Transverse colon (tissue), 4 donors: ENCODE results near the gene AGAP1. TPM values are rescaled to one million over a fixed set of nuclear protein-coding genes. Genes with fewer than 3 reads are reported as not detected.

Source experiments
- DNase-seq: peaks from one replicate; pipeline ENCODE4 v3.0.0-alpha.2; 2019
- H3K27ac ChIP-seq, 4 donors: fragments of 200-600 bp; sonication (generic); 2 replicates each; pipeline ENCODE4 v1.5.1; 2016 to 2018; ENCODE audit warnings: inconsistent platforms in 4 of 4
- H3K27me3 ChIP-seq: fragments of 200-600 bp; sonication (generic); 2 replicates; pipeline ENCODE4 v1.5.1; 2017; ENCODE audit warnings: inconsistent platforms
- H3K36me3 ChIP-seq, 4 donors: fragments of 200-600 bp; sonication (generic); 2 replicates each; pipeline ENCODE4 v1.5.1; 2017 to 2019; ENCODE audit warnings: inconsistent platforms in 4 of 4
- H3K4me1 ChIP-seq, 4 donors: fragments of 200-600 bp; sonication (generic); 2 replicates each; pipeline ENCODE4 v1.5.1; 2017 to 2020; ENCODE audit warnings: inconsistent platforms in 4 of 4
- H3K4me3 ChIP-seq, 4 donors: fragments of 200-600 bp; sonication (generic); 1 replicate in 1 of 4; 2 replicates in 3 of 4; pipeline versions ENCODE4 v1.5.1 to v1.6.1; 2017 to 2019; ENCODE audit warnings: inconsistent platforms in 4 of 4
- H3K9me3 ChIP-seq, 2 donors: fragments of 200-600 bp; sonication (generic); 2 replicates each; pipeline ENCODE4 v1.5.1; 2017 to 2019; ENCODE audit warnings: inconsistent platforms in 2 of 2
- CTCF ChIP-seq, 5 experiments: fragments of 200-600 bp in 3 of 5; fragments of 450-650 bp in 2 of 5; sonication (generic) in 3 of 5; IDR thresholded peaks; 1 replicate in 2 of 5; 2 replicates in 3 of 5; pipeline ENCODE4 v1.5.1; 2016 to 2017; ENCODE audit warnings: antibody characterized with exemption in 5 of 5, inconsistent platforms in 3 of 5, mild to moderate bottlenecking in 2 of 5, moderate library complexity in 1 of 5
- EP300 ChIP-seq: sonication (generic); formaldehyde crosslinking; IDR thresholded peaks from one replicate; pipeline ENCODE4 v1.6.1; 2017; ENCODE audit warnings: antibody characterized with exemption, low read depth
- POLR2A ChIP-seq: fragments of 450-650 bp; IDR thresholded peaks from one replicate; pipeline ENCODE4 v1.6.1; 2016; ENCODE audit warnings: antibody characterized with exemption, mild to moderate bottlenecking, moderate library complexity
- POLR2AphosphoS5 ChIP-seq, 3 donors: sonication (generic); formaldehyde crosslinking; IDR thresholded peaks; one replicate each; pipeline ENCODE4 v1.6.1; 2016; ENCODE audit warnings: antibody characterized with exemption in 3 of 3
- WGBS, 2 donors: methylation state at CpG; one replicate each; pipeline ENCODE4 v1.1.5; 2018; ENCODE audit warnings: low coverage in 1 of 2; 5-methylcytosine and 5-hydroxymethylcytosine counted together
- in situ Hi-C, 4 donors: fragments of 200-750 bp; cut with MboI; loops; one replicate each; pipeline versions ENCODE4 v1.15.0 to v1.15.1; 2017; ENCODE audit warnings: low sequenced_read_pairs in 3 of 4, low pct_ligation_motif_present in 1 of 4, low pct_unique_long_range_greater_than_20kb in 1 of 4
- intact Hi-C: fragments of 100-400 bp; cut with DNase I; formaldehyde crosslinking; loops from one replicate; pipeline ENCODE4 v1.15.1; 2023; ENCODE audit warnings: low total_unique reads
- total RNA-seq, 4 donors: library from RNA; depleted of rRNA; stranded (reverse); fragments of >200 nt; gene quantifications; one replicate each; pipeline ENCODE4 v1.1.0, GENCODE V29; 2016

Gene AGAP1
- total RNA-seq, 4 donors from 2014 or later, result 56.1 to 96.9 (median 71.2) TPM

- Histone ChIP-seq H3K4me1 (peaks cover 0 to 12% (median 7%) of the 10 kb centered on the region in 4 donors), H3K9me3 (no peaks in the 10 kb centered on the region), H3K27ac (no peak overlapping the region), H3K27me3 (no peaks in the 10 kb centered on the region), H3K4me3 (no peak overlapping the region), H3K36me3 (no peaks in the 10 kb centered on the region)
- no peak for DNase-seq
- intact Hi-C loops (no loop called here), in situ Hi-C loops (no loop called here)
- TF ChIP-seq CTCF (IDR thresholded peaks at IDR 0.05) (no peak), EP300 (no peak), POLR2A (no peak), POLR2AphosphoS5 (IDR thresholded peaks at IDR 0.05) (no peak)
- 93% methylated on average over 6 of the region's 6 CpGs; no CpG with 5 or more reads in 1 of the 2 donors for WGBS, 2 donors
Observed at GRCh38 chr2:235619544-235619943, 125.7 kb downstream of the AGAP1 start.

DNA sequence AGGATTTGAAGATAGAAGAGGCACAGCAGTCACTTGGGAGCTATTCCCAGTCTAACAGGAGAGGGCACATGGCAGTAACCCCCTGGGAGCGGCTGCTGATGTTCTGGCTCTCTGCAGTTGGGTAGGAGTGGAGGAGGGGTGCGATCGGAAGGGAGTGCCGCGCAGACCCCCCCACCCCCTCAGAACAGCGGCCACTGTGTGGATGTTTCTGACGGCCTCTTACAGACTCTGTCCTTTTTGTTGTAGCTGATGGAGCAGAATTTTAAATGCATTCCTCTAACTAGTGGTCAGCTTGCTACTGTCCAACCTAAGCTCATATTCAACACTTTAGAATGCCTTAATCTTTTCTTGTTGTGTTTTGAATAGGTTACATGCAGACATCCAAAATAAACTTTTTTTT is 127.9 kb downstream of the AGAP1 start:
- 87% methylated on average over 7 of the region's 7 CpGs; no CpG with 5 or more reads in 1 of the 2 donors for WGBS, 2 donors
- TF ChIP-seq POLR2A, result no peak
- TF ChIP-seq POLR2AphosphoS5 (IDR thresholded peaks at IDR 0.05), result no peak
- no peak for TF ChIP-seq EP300
- no peak for TF ChIP-seq CTCF (IDR thresholded peaks at IDR 0.05)
- in situ Hi-C loops, result no loop called here
- H3K27ac ChIP-seq, result no peak overlapping the region
- no peaks in the 10 kb centered on the region for H3K27me3 ChIP-seq
- H3K9me3 ChIP-seq, result no peaks in the 10 kb centered on the region
- intact Hi-C loops, result no loop called here
- no peak overlapping the region for H3K4me3 ChIP-seq
- peaks cover 0 to under 1% (median 0%) of the 10 kb centered on the region in 4 donors for H3K4me1 ChIP-seq
- DNase-seq, result no peak
- no peaks in the 10 kb centered on the region for H3K36me3 ChIP-seq

- H3K27ac ChIP-seq, result no peak overlapping the region
- H3K36me3 ChIP-seq, result no peaks in the 10 kb centered on the region
- H3K9me3 ChIP-seq, result no peaks in the 10 kb centered on the region
- intact Hi-C loops, result no loop called here
- in situ Hi-C loops, result no loop called here
- H3K4me3 ChIP-seq, result no peak overlapping the region
- DNase-seq, result no peak
- no peaks in the 10 kb centered on the region for H3K4me1 ChIP-seq
- 76 to 84% methylated on average over 4 to 9 of the region's 9 CpGs for WGBS, 2 donors
- H3K27me3 ChIP-seq, result no peaks in the 10 kb centered on the region
- no peak for TF ChIP-seq POLR2A
- no peak for TF ChIP-seq EP300
- TF ChIP-seq POLR2AphosphoS5 (IDR thresholded peaks at IDR 0.05), result no peak
- TF ChIP-seq CTCF (IDR thresholded peaks at IDR 0.05), result no peak
Observed at GRCh38 chr2:235623111-235623510, 129.3 kb downstream of the AGAP1 start.

GRCh38 chr2:235623752-235624151 is 129.9 kb downstream of the AGAP1 start:
- no peak overlapping the region for H3K27ac ChIP-seq
- in situ Hi-C loops, result no loop called here
- 80 to 86% methylated on average over 1 to 2 of the region's 2 CpGs for WGBS, 2 donors
- intact Hi-C loops, result no loop called here
- H3K4me1 ChIP-seq, result no peaks in the 10 kb centered on the region
- TF ChIP-seq POLR2A (no peak), POLR2AphosphoS5 (IDR thresholded peaks at IDR 0.05) (no peak), EP300 (no peak), CTCF (IDR thresholded peaks at IDR 0.05) (no peak)
- no peak overlapping the region for H3K4me3 ChIP-seq
- no peaks in the 10 kb centered on the region for H3K27me3 ChIP-seq
- H3K36me3 ChIP-seq, result no peaks in the 10 kb centered on the region
- DNase-seq, result no peak
- no peaks in the 10 kb centered on the region for H3K9me3 ChIP-seq
